Measurements from ENCODE around the gene HMGN4. TPM values are rescaled to one million over a fixed set of nuclear protein-coding genes. Genes with fewer than 3 reads are reported as not detected.

The HMGN4 gene
- 24.2 and 24.8 TPM in 2 replicates for polyA plus RNA-seq (2013)

DNA sequence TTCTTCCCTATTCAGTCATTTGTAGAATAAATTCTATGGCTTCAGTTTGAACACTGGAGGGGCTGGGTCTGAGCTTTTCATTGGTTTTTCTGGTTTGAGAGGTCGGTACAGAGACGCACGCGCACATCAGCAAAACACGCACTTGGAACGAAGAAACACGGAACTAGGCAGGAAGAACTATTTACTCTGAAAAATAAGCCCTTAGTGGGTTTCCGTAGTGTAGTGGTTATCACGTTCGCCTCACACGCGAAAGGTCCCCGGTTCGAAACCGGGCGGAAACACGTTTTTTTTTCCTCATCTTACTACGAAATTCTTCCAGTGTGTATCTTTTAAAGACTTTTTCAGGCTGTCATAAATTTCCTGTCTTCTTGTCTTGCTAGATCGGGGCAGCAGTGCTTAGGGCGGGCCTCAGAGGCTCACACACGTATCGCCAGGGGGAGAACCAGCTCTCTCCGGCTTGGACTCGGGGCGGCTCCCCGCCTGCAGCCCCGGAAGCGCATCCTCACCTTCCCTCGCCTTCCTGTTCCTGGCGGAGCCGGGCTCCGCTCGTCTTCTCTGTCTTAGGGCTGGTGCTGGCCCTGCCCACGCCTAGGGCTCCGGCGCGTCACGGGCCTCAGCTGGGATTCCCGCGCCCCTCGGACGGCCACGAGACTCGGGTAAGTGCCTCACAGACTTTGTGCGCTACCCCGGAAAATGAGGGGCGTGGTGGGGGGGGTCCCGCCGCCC lies at the start of gene HMGN4:
Gene HMGN4 (plus strand): TSS at position 521 of the 726 bp plus-strand sequence. CDS start 6,841 bp downstream, outside the sequence.
- H2AK5ac ChIP-seq (ENCODE audit: low read length) = no peak within 1 kb of the TSS
- H2BK12ac ChIP-seq (ENCODE audit: low read length) = no peak within 1 kb of the TSS
- H3K79me1 ChIP-seq (ENCODE audit: low read length) = peaks cover 11% of the 10 kb centered on the region
- peak within 1 kb of the TSS; percentile 76 for H3K14ac ChIP-seq (ENCODE audit: low read length)
- peak within 1 kb of the TSS; percentile 60 for H3K4ac ChIP-seq (ENCODE audit: low read depth, low read length)
- H2BK5ac ChIP-seq (ENCODE audit: low read depth, low read length, poor library complexity) = peak within 1 kb of the TSS; percentile 71
- H4K12ac ChIP-seq (ENCODE audit: low read depth, low read length) = peak within 1 kb of the TSS; percentile 83
- H3K36me3 ChIP-seq (ENCODE audit: control insufficient read depth in 1 of 2, insufficient read depth in 2 of 2, low read length in 2 of 2) = peaks cover 0 to 5% of the 10 kb centered on the region in 2 experiments
- H3K9ac ChIP-seq (ENCODE audit: low read length) = peak within 1 kb of the TSS; percentile 85
- no peaks in the 10 kb centered on the region for H3K27me3 ChIP-seq (ENCODE audit: insufficient read depth, low read length)
- H3K4me3 ChIP-seq (ENCODE audit: low read depth, low read length) = peak within 1 kb of the TSS; percentile 85
- H3K23ac ChIP-seq (ENCODE audit: low read length) = no peak within 1 kb of the TSS
- H4K91ac ChIP-seq (ENCODE audit: low read depth, low read length) = peak within 1 kb of the TSS; percentile 73
- peak within 1 kb of the TSS; percentile 42 for H3K18ac ChIP-seq (ENCODE audit: low read length)
- peaks cover 8% of the 10 kb centered on the region for H3K79me2 ChIP-seq (ENCODE audit: control insufficient read depth, insufficient read depth, low read length, poor library complexity)
- H3K9me3 ChIP-seq (ENCODE audit: insufficient read depth, low read depth, low read length) = no peaks in the 10 kb centered on the region
- H2AFZ ChIP-seq (ENCODE audit: insufficient read depth, low read length, poor library complexity) = peak within 1 kb of the TSS; percentile 77
- peak within 1 kb of the TSS; percentile 71 for H2BK120ac ChIP-seq (ENCODE audit: insufficient read depth, low read length, poor library complexity)
- H3K27ac ChIP-seq (ENCODE audit: low read depth, low read length) = peak within 1 kb of the TSS; percentile 91
- peak; percentile 90 to 95 for DNase-seq
- H3K4me1 ChIP-seq (ENCODE audit: control insufficient read depth in 1 of 2, insufficient read depth in 2 of 2, low read length in 2 of 2) = peaks cover 0 to 3% of the 10 kb centered on the region in 2 experiments
- peak within 1 kb of the TSS; percentile 91 for H4K8ac ChIP-seq (ENCODE audit: low read depth, low read length)
- H3K4me2 ChIP-seq (ENCODE audit: low read length) = peak within 1 kb of the TSS; percentile 88
- WGBS (ENCODE audit: extremely low coverage, insufficient coverage, insufficient read length) = no CpG with 5 or more reads among the region's 49 CpGs

DNA sequence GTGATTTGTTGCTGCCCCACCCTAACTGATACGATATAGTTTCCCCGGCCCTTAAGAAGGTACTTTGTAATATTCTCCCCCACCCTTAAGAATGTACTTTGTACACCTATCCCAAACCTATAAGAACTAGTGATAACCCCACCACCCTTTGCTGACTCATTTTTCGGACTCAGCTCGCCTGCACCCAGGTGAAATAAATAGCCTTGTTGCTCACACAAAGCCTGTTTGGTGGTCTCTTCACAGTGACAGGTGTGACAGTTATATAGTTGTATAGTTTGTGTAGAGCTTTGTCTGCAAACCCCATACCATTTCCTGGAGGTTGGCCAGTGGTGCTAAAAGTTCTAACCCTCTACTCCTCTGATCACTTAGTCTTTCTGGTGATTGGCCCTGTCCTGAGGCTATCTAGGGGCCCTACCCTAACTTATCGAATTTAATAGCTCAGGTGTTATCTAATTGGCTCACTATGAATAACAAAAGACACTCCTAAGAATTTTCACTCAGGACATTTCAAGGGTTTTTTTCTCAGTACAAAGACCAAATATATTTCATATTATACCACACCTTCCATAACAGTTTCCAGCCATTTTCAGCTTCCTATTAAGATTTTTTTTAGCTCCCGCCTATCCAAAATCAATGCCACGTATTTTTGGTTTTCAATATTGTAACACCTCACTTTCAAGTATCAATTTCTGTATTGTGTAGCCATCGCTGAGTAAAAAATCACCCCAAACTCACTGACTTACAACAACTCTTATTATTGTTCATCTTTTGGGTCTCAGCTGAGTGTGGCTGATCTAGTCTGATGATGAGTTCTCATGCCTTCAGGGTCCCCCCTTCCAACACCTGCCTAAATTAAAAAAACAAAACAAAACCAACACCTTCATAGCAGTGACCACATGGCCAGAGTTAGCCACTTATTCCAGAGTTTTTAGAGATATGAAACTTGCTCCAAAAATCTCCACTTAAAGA lies 47.9 kb upstream of the HMGN4 start:
- Histone ChIP-seq H3K18ac (ENCODE audit: low read length) (no peak overlapping the region), H3K14ac (ENCODE audit: low read length) (no peak overlapping the region), H2BK5ac (ENCODE audit: low read depth, low read length, poor library complexity) (no peak overlapping the region), H3K4me1 (ENCODE audit: control insufficient read depth in 1 of 2, insufficient read depth in 2 of 2, low read length in 2 of 2) (no peaks in the 10 kb centered on the region), H4K8ac (ENCODE audit: low read depth, low read length) (no peak overlapping the region), H3K79me1 (ENCODE audit: low read length) (no peaks in the 10 kb centered on the region), H2BK12ac (ENCODE audit: low read length) (no peak overlapping the region), H3K36me3 (ENCODE audit: control insufficient read depth in 1 of 2, insufficient read depth in 2 of 2, low read length in 2 of 2) (no peaks in the 10 kb centered on the region), H3K4me3 (ENCODE audit: low read depth, low read length) (no peak overlapping the region), H3K9me3 (ENCODE audit: insufficient read depth, low read depth, low read length) (no peaks in the 10 kb centered on the region), H3K27ac (ENCODE audit: low read depth, low read length) (no peak overlapping the region), H2BK120ac (ENCODE audit: insufficient read depth, low read length, poor library complexity) (no peak overlapping the region), H2AK5ac (ENCODE audit: low read length) (no peak overlapping the region), H3K9ac (ENCODE audit: low read length) (no peak overlapping the region), H3K4me2 (ENCODE audit: low read length) (no peak overlapping the region), H3K23ac (ENCODE audit: low read length) (no peak overlapping the region), H3K27me3 (ENCODE audit: insufficient read depth, low read length) (no peaks in the 10 kb centered on the region), H4K12ac (ENCODE audit: low read depth, low read length) (no peak overlapping the region), H3K79me2 (ENCODE audit: control insufficient read depth, insufficient read depth, low read length, poor library complexity) (no peaks in the 10 kb centered on the region), H3K4ac (ENCODE audit: low read depth, low read length) (no peak overlapping the region), H4K91ac (ENCODE audit: low read depth, low read length) (no peak overlapping the region), H2AFZ (ENCODE audit: insufficient read depth, low read length, poor library complexity) (no peak overlapping the region)
- no CpG with 5 or more reads among the region's 8 CpGs for WGBS (ENCODE audit: extremely low coverage, insufficient coverage, insufficient read length)
- no peak for DNase-seq

DNA sequence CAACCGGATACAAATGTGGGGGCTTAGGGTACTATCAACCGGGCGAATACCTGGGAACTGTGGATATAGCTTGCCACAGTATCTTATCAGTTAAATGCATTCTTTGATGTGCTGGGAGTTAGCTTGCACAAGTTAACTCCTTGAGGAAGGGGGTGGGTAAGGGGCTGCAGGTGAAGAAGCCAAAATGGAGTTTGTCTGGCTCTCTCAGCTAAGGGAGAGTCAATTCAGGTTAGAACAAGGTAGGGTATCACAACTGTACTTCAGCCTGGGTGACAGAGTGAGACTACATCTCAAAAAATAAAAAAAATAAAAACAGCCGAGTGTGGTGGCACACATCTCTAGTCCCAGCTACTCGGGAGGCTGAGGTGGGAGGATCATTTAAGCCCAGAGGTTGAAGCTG lies 46.6 kb upstream of the HMGN4 start:
- DNase-seq = no peak
- Histone ChIP-seq H2AK5ac (ENCODE audit: low read length) (no peak overlapping the region), H3K18ac (ENCODE audit: low read length) (no peak overlapping the region), H2AFZ (ENCODE audit: insufficient read depth, low read length, poor library complexity) (no peak overlapping the region), H3K9ac (ENCODE audit: low read length) (no peak overlapping the region), H2BK5ac (ENCODE audit: low read depth, low read length, poor library complexity) (no peak overlapping the region), H3K79me1 (ENCODE audit: low read length) (no peaks in the 10 kb centered on the region), H2BK12ac (ENCODE audit: low read length) (no peak overlapping the region), H3K79me2 (ENCODE audit: control insufficient read depth, insufficient read depth, low read length, poor library complexity) (no peaks in the 10 kb centered on the region), H4K12ac (ENCODE audit: low read depth, low read length) (no peak overlapping the region), H3K9me3 (ENCODE audit: insufficient read depth, low read depth, low read length) (no peaks in the 10 kb centered on the region), H3K4ac (ENCODE audit: low read depth, low read length) (no peak overlapping the region), H2BK120ac (ENCODE audit: insufficient read depth, low read length, poor library complexity) (no peak overlapping the region), H3K4me1 (ENCODE audit: control insufficient read depth in 1 of 2, insufficient read depth in 2 of 2, low read length in 2 of 2) (no peaks in the 10 kb centered on the region), H3K27me3 (ENCODE audit: insufficient read depth, low read length) (no peaks in the 10 kb centered on the region), H4K8ac (ENCODE audit: low read depth, low read length) (no peak overlapping the region), H3K36me3 (ENCODE audit: control insufficient read depth in 1 of 2, insufficient read depth in 2 of 2, low read length in 2 of 2) (no peaks in the 10 kb centered on the region), H3K14ac (ENCODE audit: low read length) (no peak overlapping the region), H3K23ac (ENCODE audit: low read length) (no peak overlapping the region), H3K4me3 (ENCODE audit: low read depth, low read length) (no peak overlapping the region), H3K27ac (ENCODE audit: low read depth, low read length) (no peak overlapping the region), H4K91ac (ENCODE audit: low read depth, low read length) (no peak overlapping the region), H3K4me2 (ENCODE audit: low read length) (no peak overlapping the region)
- no CpG with 5 or more reads among the region's 5 CpGs for WGBS (ENCODE audit: extremely low coverage, insufficient coverage, insufficient read length)

DNA sequence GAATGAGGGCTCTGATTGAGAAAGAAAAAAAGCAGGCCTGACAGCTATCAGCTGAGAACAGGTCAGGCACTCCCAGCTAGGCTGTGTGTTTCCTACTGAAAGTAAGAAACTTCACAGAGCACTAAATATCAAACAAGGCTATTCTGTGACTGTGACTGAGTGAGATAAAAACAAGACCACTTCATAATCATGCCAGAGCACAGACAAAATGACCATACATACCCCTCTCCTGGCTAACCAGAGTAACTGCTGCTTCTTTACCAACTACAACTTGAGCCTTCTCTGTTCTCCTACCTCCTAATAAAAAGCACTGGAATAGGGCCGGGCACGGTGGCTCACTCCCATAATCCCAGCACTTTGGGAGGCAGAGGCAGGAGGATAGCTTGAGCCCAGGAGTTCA lies 44.9 kb upstream of the HMGN4 start:
- no CpG with 5 or more reads among the region's 2 CpGs for WGBS (ENCODE audit: extremely low coverage, insufficient coverage, insufficient read length)
- no peak overlapping the region for H4K12ac ChIP-seq (ENCODE audit: low read depth, low read length)
- no peak overlapping the region for H2BK12ac ChIP-seq (ENCODE audit: low read length)
- no peak overlapping the region for H3K18ac ChIP-seq (ENCODE audit: low read length)
- no peak overlapping the region for H3K14ac ChIP-seq (ENCODE audit: low read length)
- no peak for DNase-seq
- no peak overlapping the region for H3K4me2 ChIP-seq (ENCODE audit: low read length)
- no peak overlapping the region for H3K27ac ChIP-seq (ENCODE audit: low read depth, low read length)
- H4K8ac ChIP-seq (ENCODE audit: low read depth, low read length) = no peak overlapping the region
- H2AK5ac ChIP-seq (ENCODE audit: low read length) = no peak overlapping the region
- no peak overlapping the region for H2AFZ ChIP-seq (ENCODE audit: insufficient read depth, low read length, poor library complexity)
- no peak overlapping the region for H3K23ac ChIP-seq (ENCODE audit: low read length)
- H2BK120ac ChIP-seq (ENCODE audit: insufficient read depth, low read length, poor library complexity) = no peak overlapping the region
- no peak overlapping the region for H3K4me3 ChIP-seq (ENCODE audit: low read depth, low read length)
- no peaks in the 10 kb centered on the region for H3K27me3 ChIP-seq (ENCODE audit: insufficient read depth, low read length)
- no peaks in the 10 kb centered on the region for H3K9me3 ChIP-seq (ENCODE audit: insufficient read depth, low read depth, low read length)
- H3K4me1 ChIP-seq (ENCODE audit: control insufficient read depth in 1 of 2, insufficient read depth in 2 of 2, low read length in 2 of 2) = no peaks in the 10 kb centered on the region
- H4K91ac ChIP-seq (ENCODE audit: low read depth, low read length) = no peak overlapping the region
- H3K79me2 ChIP-seq (ENCODE audit: control insufficient read depth, insufficient read depth, low read length, poor library complexity) = no peaks in the 10 kb centered on the region
- no peak overlapping the region for H2BK5ac ChIP-seq (ENCODE audit: low read depth, low read length, poor library complexity)
- H3K4ac ChIP-seq (ENCODE audit: low read depth, low read length) = no peak overlapping the region
- no peaks in the 10 kb centered on the region for H3K79me1 ChIP-seq (ENCODE audit: low read length)
- H3K9ac ChIP-seq (ENCODE audit: low read length) = no peak overlapping the region
- H3K36me3 ChIP-seq (ENCODE audit: control insufficient read depth in 1 of 2, insufficient read depth in 2 of 2, low read length in 2 of 2) = no peaks in the 10 kb centered on the region

Data from trophoblast cell (in vitro differentiated cells and primary cell).